ENCODE data around the gene ABHD6. TPM values are rescaled to one million over a fixed set of nuclear protein-coding genes. Genes with fewer than 3 reads are reported as not detected.

The ABHD6 gene
- total RNA-seq, 1 donor: 5.1 TPM

DNA sequence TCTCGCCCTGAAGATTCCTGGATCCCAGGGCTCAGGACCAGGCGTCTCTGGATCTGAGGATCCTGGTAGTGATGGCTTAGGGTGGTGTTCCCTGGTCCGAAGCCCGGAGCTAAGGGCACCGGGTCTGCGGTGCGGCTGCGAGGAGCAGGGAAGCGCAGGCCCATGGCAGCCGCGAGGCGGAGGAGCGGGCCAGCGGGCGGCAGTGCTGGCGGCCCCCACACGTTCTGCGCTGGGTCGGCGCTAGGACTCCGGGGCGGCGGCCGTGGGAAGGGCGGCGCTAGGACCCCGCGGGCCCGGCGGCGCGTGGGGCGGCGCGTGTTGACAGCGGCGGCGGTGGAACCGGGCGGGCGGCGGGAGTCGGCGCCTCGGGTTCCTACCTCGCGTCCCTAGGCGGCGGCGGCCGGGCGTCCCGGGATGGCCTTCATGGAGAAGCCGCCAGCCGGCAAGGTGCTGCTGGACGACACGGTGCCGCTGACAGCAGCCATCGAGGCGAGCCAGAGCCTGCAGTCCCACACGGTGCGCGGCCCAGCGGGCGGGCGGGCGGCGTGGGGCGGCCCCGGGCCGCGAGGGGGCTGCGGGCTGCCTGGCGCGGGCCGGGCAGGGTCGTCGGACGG, 95.1 kb downstream of the ABHD6 start, which contains the start of gene PXK:
PXK (plus strand) TSS at position 318 of the 614 bp plus-strand sequence; CDS start at position 415, 97 bp downstream.
- Histone ChIP-seq H3K9me3 (ENCODE audit: low read depth, low read length) (no peaks in the 10 kb centered on the region), H3K27ac (ENCODE audit: low read depth, low read length) (peak within 1 kb of the TSS; percentile 96), H2AFZ (ENCODE audit: low read length) (peak within 1 kb of the TSS; percentile 42), H3K79me2 (ENCODE audit: insufficient read depth, low read length) (peaks cover 29% of the 10 kb centered on the region), H3K27me3 (ENCODE audit: insufficient read depth, low read length) (no peaks in the 10 kb centered on the region), H3K4me3 (ENCODE audit: insufficient read depth, low read length) (peak within 1 kb of the TSS; percentile 87), H3K36me3 (ENCODE audit: insufficient read depth, low read length) (no peaks in the 10 kb centered on the region), H3K4me1 (ENCODE audit: insufficient read depth, low read length) (peaks cover 34% of the 10 kb centered on the region), H3K4me2 (ENCODE audit: insufficient read depth, low read length) (peak within 1 kb of the TSS; percentile 94), H4K20me1 (ENCODE audit: insufficient read depth, low read length) (no peaks in the 10 kb centered on the region)
- DNase-seq (ENCODE audit: insufficient read length, low spot score, missing footprints): peak; percentile 95
- TF ChIP-seq, protein P1, sequence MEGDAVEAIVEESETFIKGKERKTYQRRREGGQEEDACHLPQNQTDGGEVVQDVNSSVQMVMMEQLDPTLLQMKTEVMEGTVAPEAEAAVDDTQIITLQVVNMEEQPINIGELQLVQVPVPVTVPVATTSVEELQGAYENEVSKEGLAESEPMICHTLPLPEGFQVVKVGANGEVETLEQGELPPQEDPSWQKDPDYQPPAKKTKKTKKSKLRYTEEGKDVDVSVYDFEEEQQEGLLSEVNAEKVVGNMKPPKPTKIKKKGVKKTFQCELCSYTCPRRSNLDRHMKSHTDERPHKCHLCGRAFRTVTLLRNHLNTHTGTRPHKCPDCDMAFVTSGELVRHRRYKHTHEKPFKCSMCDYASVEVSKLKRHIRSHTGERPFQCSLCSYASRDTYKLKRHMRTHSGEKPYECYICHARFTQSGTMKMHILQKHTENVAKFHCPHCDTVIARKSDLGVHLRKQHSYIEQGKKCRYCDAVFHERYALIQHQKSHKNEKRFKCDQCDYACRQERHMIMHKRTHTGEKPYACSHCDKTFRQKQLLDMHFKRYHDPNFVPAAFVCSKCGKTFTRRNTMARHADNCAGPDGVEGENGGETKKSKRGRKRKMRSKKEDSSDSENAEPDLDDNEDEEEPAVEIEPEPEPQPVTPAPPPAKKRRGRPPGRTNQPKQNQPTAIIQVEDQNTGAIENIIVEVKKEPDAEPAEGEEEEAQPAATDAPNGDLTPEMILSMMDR (IDR thresholded peaks at IDR 0.05; ENCODE audit: extremely low read depth, low read depth, low read length): no peak

DNA sequence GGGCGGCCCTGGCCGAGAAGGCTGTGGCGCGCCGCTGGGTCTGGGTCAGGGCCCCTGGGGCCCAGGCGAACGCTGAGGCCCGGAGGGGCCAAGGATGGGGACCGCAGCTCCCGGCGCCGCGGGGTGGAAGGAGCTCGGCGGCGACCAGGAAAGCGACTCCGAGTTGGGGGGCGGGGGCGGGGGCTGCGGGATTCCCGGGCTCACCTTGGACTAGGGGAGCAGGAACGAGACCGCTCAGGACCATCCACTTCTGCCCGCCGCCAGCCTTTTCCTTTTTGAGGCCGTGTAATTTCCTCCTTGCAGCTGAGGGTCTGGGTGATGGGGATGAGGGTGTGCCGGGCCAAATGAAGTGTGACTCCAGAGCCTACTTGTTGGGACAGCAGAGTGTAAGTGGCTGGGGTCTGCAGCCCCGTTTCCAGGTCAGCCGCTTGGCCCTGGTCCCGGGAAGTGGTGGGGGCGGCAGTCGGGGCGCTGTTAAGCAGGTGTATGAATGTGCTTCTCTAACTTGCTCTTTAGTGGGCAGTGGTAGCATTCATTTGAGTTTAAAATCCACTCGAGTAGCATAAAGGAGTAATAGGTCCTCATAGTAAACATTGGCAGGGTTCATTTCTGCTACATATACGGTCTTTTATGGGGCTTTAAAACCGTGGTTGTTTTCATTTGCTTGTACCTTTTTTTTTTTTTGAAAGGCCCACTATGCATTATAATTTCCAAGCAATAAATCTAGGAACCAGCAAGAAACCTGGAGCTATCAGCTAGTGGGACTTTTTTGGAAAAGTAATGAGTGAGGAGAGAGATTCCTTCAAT, 95.8 kb downstream of the ABHD6 start:
- Histone ChIP-seq H3K27ac (ENCODE audit: low read depth, low read length) (peak overlapping the region; percentile 96), H3K4me1 (ENCODE audit: insufficient read depth, low read length) (peaks cover 34% of the 10 kb centered on the region), H3K4me3 (ENCODE audit: insufficient read depth, low read length) (peak overlapping the region; percentile 87), H2AFZ (ENCODE audit: low read length) (peak overlapping the region; percentile 42), H3K9me3 (ENCODE audit: low read depth, low read length) (no peaks in the 10 kb centered on the region), H3K36me3 (ENCODE audit: insufficient read depth, low read length) (no peaks in the 10 kb centered on the region), H3K79me2 (ENCODE audit: insufficient read depth, low read length) (peaks cover 36% of the 10 kb centered on the region), H4K20me1 (ENCODE audit: insufficient read depth, low read length) (no peaks in the 10 kb centered on the region), H3K4me2 (ENCODE audit: insufficient read depth, low read length) (peak overlapping the region; percentile 94), H3K27me3 (ENCODE audit: insufficient read depth, low read length) (no peaks in the 10 kb centered on the region)
- TF ChIP-seq, protein P1 (IDR thresholded peaks at IDR 0.05; ENCODE audit: extremely low read depth, low read depth, low read length): no peak
- DNase-seq (ENCODE audit: insufficient read length, low spot score, missing footprints): peak; percentile 88

DNA sequence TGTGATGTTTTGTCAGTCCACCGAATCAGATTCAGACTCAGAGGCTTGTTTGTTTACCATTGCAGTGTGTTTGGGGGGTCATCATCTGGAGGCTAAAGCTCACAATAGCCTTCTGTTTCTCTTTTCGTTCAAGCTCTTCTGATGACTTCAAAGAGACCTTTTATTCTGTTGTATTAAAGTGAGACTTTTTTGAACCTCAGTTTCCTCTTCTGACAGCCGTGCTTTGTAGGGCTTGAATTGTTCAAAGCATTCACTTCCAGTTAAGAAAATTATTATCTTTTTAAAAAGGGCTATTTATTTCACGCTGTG, 96.4 kb downstream of the ABHD6 start:
- Histone ChIP-seq H3K4me1 (ENCODE audit: insufficient read depth, low read length) (peaks cover 34% of the 10 kb centered on the region), H3K4me3 (ENCODE audit: insufficient read depth, low read length) (peak overlapping the region; percentile 87), H3K27me3 (ENCODE audit: insufficient read depth, low read length) (no peaks in the 10 kb centered on the region), H4K20me1 (ENCODE audit: insufficient read depth, low read length) (no peaks in the 10 kb centered on the region), H3K79me2 (ENCODE audit: insufficient read depth, low read length) (peaks cover 41% of the 10 kb centered on the region), H2AFZ (ENCODE audit: low read length) (no peak overlapping the region), H3K9me3 (ENCODE audit: low read depth, low read length) (no peaks in the 10 kb centered on the region), H3K27ac (ENCODE audit: low read depth, low read length) (peak overlapping the region; percentile 96), H3K4me2 (ENCODE audit: insufficient read depth, low read length) (peak overlapping the region; percentile 94), H3K36me3 (ENCODE audit: insufficient read depth, low read length) (no peaks in the 10 kb centered on the region)
- TF ChIP-seq, protein P1 (IDR thresholded peaks at IDR 0.05; ENCODE audit: extremely low read depth, low read depth, low read length): no peak
- peak; percentile 41 for DNase-seq (ENCODE audit: insufficient read length, low spot score, missing footprints)

DNA sequence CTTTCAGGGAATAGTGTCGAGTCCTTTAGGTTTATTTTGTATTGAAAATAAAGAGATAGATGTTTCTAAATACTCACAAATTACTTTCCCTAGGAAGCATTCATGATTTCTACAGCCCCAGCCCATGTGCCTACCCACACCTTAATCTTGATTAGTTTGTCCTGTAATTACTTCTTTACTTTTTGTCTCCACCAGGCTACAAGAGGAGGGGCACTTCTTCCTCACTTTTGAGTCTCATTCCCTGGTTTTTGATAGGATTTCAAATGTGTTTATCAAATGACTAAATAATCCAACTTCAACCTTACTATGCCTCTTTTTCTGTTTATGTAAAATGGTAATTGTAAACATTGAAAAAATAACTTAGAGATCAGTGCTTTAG, 96.9 kb downstream of the ABHD6 start:
- peak overlapping the region; percentile 94 for H3K4me2 ChIP-seq (ENCODE audit: insufficient read depth, low read length)
- H3K36me3 ChIP-seq (ENCODE audit: insufficient read depth, low read length): no peaks in the 10 kb centered on the region
- TF ChIP-seq, protein P1 (IDR thresholded peaks at IDR 0.05; ENCODE audit: extremely low read depth, low read depth, low read length): no peak
- H3K4me3 ChIP-seq (ENCODE audit: insufficient read depth, low read length): peak overlapping the region; percentile 87
- peaks cover 46% of the 10 kb centered on the region for H3K79me2 ChIP-seq (ENCODE audit: insufficient read depth, low read length)
- peaks cover 34% of the 10 kb centered on the region for H3K4me1 ChIP-seq (ENCODE audit: insufficient read depth, low read length)
- no peaks in the 10 kb centered on the region for H3K27me3 ChIP-seq (ENCODE audit: insufficient read depth, low read length)
- no peak overlapping the region for H2AFZ ChIP-seq (ENCODE audit: low read length)
- DNase-seq (ENCODE audit: insufficient read length, low spot score, missing footprints): no peak
- peak overlapping the region; percentile 96 for H3K27ac ChIP-seq (ENCODE audit: low read depth, low read length)
- no peaks in the 10 kb centered on the region for H3K9me3 ChIP-seq (ENCODE audit: low read depth, low read length)
- no peaks in the 10 kb centered on the region for H4K20me1 ChIP-seq (ENCODE audit: insufficient read depth, low read length)
